Activated CD4-positive, alpha-beta T cell treated with anti-CD3 and anti-CD28 coated beads, Interleukin-2, amount 10 ng/mL, durations not matched to agents 7 days and 5 days (primary cell): ENCODE measurements around the gene RARRES2. TPM values are rescaled to one million over a fixed set of nuclear protein-coding genes. Genes with fewer than 3 reads are reported as not detected.

Experiments
- CTCF ChIA-PET: fragments of 350-600 bp; sonication (Branson Sonifier 250); formaldehyde crosslinking; loops from one replicate; lab custom pipeline; 2021; ENCODE audit warnings: antibody characterized with exemption; lab: Charles Lee
- POLR2A ChIA-PET: fragments of 350-600 bp; sonication (Branson Sonifier 250); formaldehyde crosslinking; loops from one replicate; lab custom pipeline; 2021; ENCODE audit warnings: antibody characterized with exemption; lab: Charles Lee
- DNase-seq: peaks from one replicate; pipeline ENCODE4 v3.0.0-alpha.2; 2020
- H3K27ac Mint-ChIP-seq: one replicate; pipeline ENCODE4 v1.8.0; 2021; ENCODE audit warnings: mild to moderate bottlenecking, moderate library complexity, mixed read lengths
- H3K27me3 Mint-ChIP-seq: one replicate; pipeline ENCODE4 v1.8.0; 2021; ENCODE audit warnings: mixed read lengths
- H3K36me3 Mint-ChIP-seq: one replicate; pipeline ENCODE4 v1.8.0; 2021; ENCODE audit warnings: low read depth, mixed read lengths
- H3K4me1 Mint-ChIP-seq: one replicate; pipeline ENCODE4 v1.8.0; 2021; ENCODE audit warnings: mixed read lengths
- H3K4me3 Mint-ChIP-seq: one replicate; pipeline ENCODE4 v1.8.0; 2021; ENCODE audit warnings: mild to moderate bottlenecking, moderate library complexity, mixed read lengths
- H3K9me3 Mint-ChIP-seq: one replicate; pipeline ENCODE4 v1.8.0; 2021; ENCODE audit warnings: mixed read lengths
- total RNA-seq, 2 experiments: library from RNA; stranded (reverse); gene quantifications; one replicate each; pipeline ENCODE4 v1.2.3, GENCODE V29; 2021

RARRES2 gene
- total RNA-seq, 2 experiments from 2014 or later = not detected

GRCh38 chr7:150381785-150382122, 40.3 kb upstream of the RARRES2 start:
- POLR2A ChIA-PET = no interaction called here

GRCh38 chr7:150381096-150381495, 39.7 kb upstream of the RARRES2 start:
- Mint-ChIP-seq H3K4me3 (no peak overlapping the region), H3K27ac (no peak overlapping the region), H3K4me1 (peaks cover 42% of the 10 kb centered on the region), H3K36me3 (no peaks in the 10 kb centered on the region), H3K9me3 (no peaks in the 10 kb centered on the region), H3K27me3 (no peaks in the 10 kb centered on the region)
- CTCF ChIA-PET = no interaction called here
- POLR2A ChIA-PET = interaction anchor here (0.7 kb wide), 1 partner anchor 50 kb away, joined by 3 read pairs; no protein-coding TSS in a partner anchor
- DNase-seq = no peak

More at GRCh38 chr7:150381785-150382122, 40.3 kb upstream of the RARRES2 start:
- peaks cover 36% of the 10 kb centered on the region for H3K4me1 Mint-ChIP-seq
- H3K4me3 Mint-ChIP-seq = no peak overlapping the region
- no peaks in the 10 kb centered on the region for H3K27me3 Mint-ChIP-seq
- no peaks in the 10 kb centered on the region for H3K36me3 Mint-ChIP-seq
- H3K27ac Mint-ChIP-seq = peak overlapping the region; percentile 31
- H3K9me3 Mint-ChIP-seq = no peaks in the 10 kb centered on the region
- CTCF ChIA-PET = no interaction called here
- DNase-seq = no peak

DNA sequence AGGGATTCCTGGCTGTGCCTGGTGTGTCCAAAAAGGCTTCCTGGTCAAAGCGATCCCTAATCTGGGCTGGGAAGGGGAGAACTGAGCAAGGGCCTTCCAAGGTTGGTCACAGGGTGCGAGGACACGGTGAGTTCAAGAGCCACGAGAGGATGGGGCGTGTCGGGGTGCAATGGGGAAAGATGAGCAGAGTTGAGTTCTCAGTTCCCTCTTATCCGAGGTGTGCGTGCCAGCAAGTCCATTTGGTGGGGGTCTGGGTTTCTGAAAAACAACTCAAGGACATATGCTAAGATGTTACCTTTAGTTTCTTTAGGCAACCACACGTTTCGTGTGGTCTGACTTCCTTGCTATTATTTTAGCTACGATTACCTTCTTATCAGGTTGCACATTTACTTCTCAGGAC, 39.0 kb upstream of the RARRES2 start:
- POLR2A ChIA-PET = interaction anchor here (0.5 to 0.7 kb wide), 2 partner anchors 50 to 542 kb away, joined by 3 read pairs; no protein-coding TSS in a partner anchor
- no peak for DNase-seq
- no peaks in the 10 kb centered on the region for H3K27me3 Mint-ChIP-seq
- no peaks in the 10 kb centered on the region for H3K9me3 Mint-ChIP-seq
- no peak overlapping the region for H3K27ac Mint-ChIP-seq
- CTCF ChIA-PET = no interaction called here
- no peaks in the 10 kb centered on the region for H3K36me3 Mint-ChIP-seq
- peak overlapping the region; percentile 83 for H3K4me3 Mint-ChIP-seq
- H3K4me1 Mint-ChIP-seq = peaks cover 47% of the 10 kb centered on the region

GRCh38 chr7:150379441-150380379, 38.3 kb upstream of the RARRES2 start:
- no peaks in the 10 kb centered on the region for H3K36me3 Mint-ChIP-seq
- no peaks in the 10 kb centered on the region for H3K9me3 Mint-ChIP-seq
- no peaks in the 10 kb centered on the region for H3K27me3 Mint-ChIP-seq
- DNase-seq = peak; percentile 25
- CTCF ChIA-PET = interaction anchor here (1.6 kb wide), 1 partner anchor 54 kb away, joined by 4 read pairs; no protein-coding TSS in a partner anchor
- H3K4me3 Mint-ChIP-seq = peak overlapping the region; percentile 83
- POLR2A ChIA-PET = interaction anchor here (0.5 kb wide), 1 partner anchor 541 kb away, joined by 3 read pairs; no protein-coding TSS in a partner anchor
- peaks cover 50% of the 10 kb centered on the region for H3K4me1 Mint-ChIP-seq
- H3K27ac Mint-ChIP-seq = peak overlapping the region; percentile 81

DNA sequence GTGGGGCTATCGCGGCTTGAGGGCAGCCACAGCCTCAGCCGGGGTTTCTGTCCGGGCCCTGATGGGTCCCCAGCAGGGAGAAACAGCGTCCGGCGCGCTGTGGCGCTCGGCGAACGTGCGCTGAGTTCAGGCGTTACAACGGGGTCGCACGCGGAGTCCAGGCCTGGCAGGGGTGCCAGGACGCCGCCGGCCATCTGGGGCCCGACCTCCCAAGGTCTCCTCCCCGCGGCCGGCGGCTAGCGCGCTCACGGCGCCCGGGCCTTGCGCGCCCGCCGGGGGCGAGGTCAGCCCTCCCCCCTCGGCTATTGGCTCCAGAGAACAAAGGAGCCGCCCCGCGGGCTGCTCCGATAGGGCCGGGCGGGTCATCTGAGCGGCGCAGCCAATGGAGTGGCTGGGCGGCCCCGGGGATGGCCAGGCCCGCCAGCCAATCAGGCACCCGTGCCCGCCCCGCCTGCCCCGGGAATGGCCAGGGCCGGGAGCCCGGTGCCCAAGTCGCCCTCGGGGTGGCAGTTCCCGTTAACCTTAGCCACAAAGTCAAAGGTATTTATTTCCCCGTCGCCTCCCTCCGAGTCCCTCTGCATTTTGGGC, 37.5 kb upstream of the RARRES2 start, which contains the start of gene ZNF775:
ZNF775 (plus strand) TSS at position 478 of the 588 bp plus-strand sequence. CDS start 9,141 bp downstream, outside the sequence.
- POLR2A ChIA-PET = no interaction called here
- CTCF ChIA-PET = interaction anchor here (0.6 to 1.6 kb wide), 3 partner anchors 24 to 55 kb away, joined by 3 to 4 read pairs (median 3); a partner anchor contains a TSS
- no peaks in the 10 kb centered on the region for H3K9me3 Mint-ChIP-seq
- no peaks in the 10 kb centered on the region for H3K36me3 Mint-ChIP-seq
- DNase-seq = peak; percentile 94
- H3K4me1 Mint-ChIP-seq = peaks cover 56% of the 10 kb centered on the region
- no peaks in the 10 kb centered on the region for H3K27me3 Mint-ChIP-seq
- peak within 1 kb of the TSS; percentile 83 for H3K4me3 Mint-ChIP-seq
- H3K27ac Mint-ChIP-seq = peak within 1 kb of the TSS; percentile 81

DNA sequence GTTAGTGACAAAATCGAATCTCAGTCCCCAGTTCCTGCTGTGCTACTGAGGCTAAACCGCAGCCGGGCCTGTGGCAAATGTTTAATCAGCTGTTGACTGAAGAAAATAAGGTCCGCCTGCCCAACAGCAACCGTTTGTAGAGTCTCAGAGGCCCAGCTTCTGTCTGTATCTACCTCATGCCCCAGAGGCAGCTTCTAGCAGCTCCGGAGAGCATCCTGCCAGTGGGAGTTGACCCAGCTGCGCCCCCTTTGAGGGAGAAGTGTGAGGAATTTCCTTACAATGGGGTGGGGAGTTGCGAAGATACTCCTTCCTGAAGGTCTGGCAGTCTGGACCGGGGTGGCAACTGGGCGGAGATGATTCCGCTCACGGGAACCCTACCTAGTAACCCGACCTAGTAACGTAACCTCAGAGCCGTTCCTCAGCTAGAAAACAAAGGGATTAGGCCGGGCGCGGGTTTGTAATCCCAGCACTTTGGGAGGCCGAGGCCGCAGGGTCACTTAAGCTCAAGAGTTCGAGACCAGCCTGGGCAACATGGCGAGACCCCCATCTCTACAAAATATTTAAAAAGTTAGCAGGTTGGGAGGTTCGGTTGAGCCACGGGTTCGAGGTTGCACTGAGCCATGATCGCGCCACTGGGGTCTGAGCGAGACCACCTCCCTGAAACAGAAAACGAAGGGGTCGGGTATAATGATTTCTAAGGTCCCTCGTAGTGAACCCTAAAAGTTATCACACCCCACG, 36.9 kb upstream of the RARRES2 start:
- no peaks in the 10 kb centered on the region for H3K9me3 Mint-ChIP-seq
- no peaks in the 10 kb centered on the region for H3K27me3 Mint-ChIP-seq
- peak overlapping the region; percentile 80 for H3K27ac Mint-ChIP-seq
- peaks cover 62% of the 10 kb centered on the region for H3K4me1 Mint-ChIP-seq
- H3K4me3 Mint-ChIP-seq = peak overlapping the region; percentile 77
- DNase-seq = peak; percentile 55
- ChIA-PET CTCF (interaction anchor here (0.6 to 1.8 kb wide), 8 partner anchors 9 to 56 kb away, joined by 3 to 12 read pairs (median 4); partner anchors contain the start of gene REPIN1), POLR2A (no interaction called here)
- no peaks in the 10 kb centered on the region for H3K36me3 Mint-ChIP-seq

GRCh38 chr7:150377635-150378034, 36.2 kb upstream of the RARRES2 start:
- CTCF ChIA-PET = interaction anchor here (0.6 to 1.8 kb wide), 6 partner anchors 9 to 56 kb away, joined by 3 to 12 read pairs (median 4); partner anchors contain the start of gene REPIN1
- Mint-ChIP-seq H3K36me3 (peaks cover 5% of the 10 kb centered on the region), H3K4me3 (peak overlapping the region; percentile 77)

GRCh38 chr7:150377196-150377595, 35.8 kb upstream of the RARRES2 start:
- no peak for DNase-seq
- ChIA-PET POLR2A (no interaction called here), CTCF (interaction anchor here (0.6 to 1.8 kb wide), 4 partner anchors 8 to 45 kb away, joined by 3 to 12 read pairs (median 4); partner anchors contain the start of gene REPIN1)
- Mint-ChIP-seq H3K27ac (no peak overlapping the region), H3K9me3 (no peaks in the 10 kb centered on the region), H3K4me1 (peaks cover 58% of the 10 kb centered on the region), H3K27me3 (no peaks in the 10 kb centered on the region), H3K36me3 (peaks cover 7% of the 10 kb centered on the region), H3K4me3 (no peak overlapping the region)

More at GRCh38 chr7:150377635-150378034, 36.2 kb upstream of the RARRES2 start:
- no peaks in the 10 kb centered on the region for H3K27me3 Mint-ChIP-seq
- peaks cover 59% of the 10 kb centered on the region for H3K4me1 Mint-ChIP-seq
- POLR2A ChIA-PET = no interaction called here
- H3K9me3 Mint-ChIP-seq = no peaks in the 10 kb centered on the region
- DNase-seq = no peak
- peak overlapping the region; percentile 80 for H3K27ac Mint-ChIP-seq

GRCh38 chr7:150376560-150376959, 35.1 kb upstream of the RARRES2 start:
- no peak overlapping the region for H3K4me3 Mint-ChIP-seq
- POLR2A ChIA-PET = no interaction called here

GRCh38 chr7:150375662-150376521, 34.5 kb upstream of the RARRES2 start:
- ChIA-PET CTCF (interaction anchor here (1.7 kb wide), 1 partner anchor 30 kb away, joined by 5 read pairs; no protein-coding TSS in a partner anchor), POLR2A (no interaction called here)
- H3K27ac Mint-ChIP-seq = no peak overlapping the region
- no peak overlapping the region for H3K4me3 Mint-ChIP-seq
- H3K27me3 Mint-ChIP-seq = no peaks in the 10 kb centered on the region
- no peaks in the 10 kb centered on the region for H3K9me3 Mint-ChIP-seq
- peaks cover 56% of the 10 kb centered on the region for H3K4me1 Mint-ChIP-seq
- DNase-seq = peak; percentile 42
- peaks cover 8% of the 10 kb centered on the region for H3K36me3 Mint-ChIP-seq

More at GRCh38 chr7:150376560-150376959, 35.1 kb upstream of the RARRES2 start:
- Mint-ChIP-seq H3K36me3 (peaks cover 7% of the 10 kb centered on the region), H3K27me3 (no peaks in the 10 kb centered on the region), H3K4me1 (peaks cover 58% of the 10 kb centered on the region), H3K27ac (peak overlapping the region; percentile 21), H3K9me3 (no peaks in the 10 kb centered on the region)
- CTCF ChIA-PET = no interaction called here
- no peak for DNase-seq

- no peak for DNase-seq
- ChIA-PET CTCF (interaction anchor here (0.5 to 1.7 kb wide), 7 partner anchors 9 to 535 kb away, joined by 3 to 5 read pairs (median 3); no protein-coding TSS in a partner anchor), POLR2A (no interaction called here)
- no peak overlapping the region for H3K4me3 Mint-ChIP-seq
- H3K9me3 Mint-ChIP-seq = no peaks in the 10 kb centered on the region
- H3K36me3 Mint-ChIP-seq = peaks cover 10% of the 10 kb centered on the region
- no peak overlapping the region for H3K27ac Mint-ChIP-seq
- no peaks in the 10 kb centered on the region for H3K27me3 Mint-ChIP-seq
- H3K4me1 Mint-ChIP-seq = peaks cover 56% of the 10 kb centered on the region
Measured at GRCh38 chr7:150374472-150374871, 33.0 kb upstream of the RARRES2 start.
